ENCODE measurements around the gene SNTG2.

DNA sequence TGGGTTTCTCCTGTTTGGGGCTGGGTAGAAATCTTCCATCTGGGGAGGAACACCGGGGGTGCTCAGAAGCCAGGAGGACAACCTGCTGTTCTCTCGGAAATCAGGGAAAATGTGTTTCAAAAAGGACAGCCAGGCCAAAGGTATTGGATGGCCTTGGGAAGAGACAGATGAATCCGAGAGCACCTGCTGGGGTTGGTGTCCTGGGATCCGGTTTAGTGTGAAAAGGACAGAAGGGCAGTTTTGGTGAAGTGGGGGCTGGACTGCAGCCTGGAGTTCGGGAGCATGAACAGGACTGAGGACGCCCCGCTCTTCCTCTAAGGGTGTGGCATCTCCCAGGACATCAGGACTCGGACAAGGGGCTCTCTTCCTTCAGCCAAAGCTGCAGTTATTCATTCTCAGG lies 24.9 kb upstream of the SNTG2 start:
- TF ChIP-seq, protein P1, sequence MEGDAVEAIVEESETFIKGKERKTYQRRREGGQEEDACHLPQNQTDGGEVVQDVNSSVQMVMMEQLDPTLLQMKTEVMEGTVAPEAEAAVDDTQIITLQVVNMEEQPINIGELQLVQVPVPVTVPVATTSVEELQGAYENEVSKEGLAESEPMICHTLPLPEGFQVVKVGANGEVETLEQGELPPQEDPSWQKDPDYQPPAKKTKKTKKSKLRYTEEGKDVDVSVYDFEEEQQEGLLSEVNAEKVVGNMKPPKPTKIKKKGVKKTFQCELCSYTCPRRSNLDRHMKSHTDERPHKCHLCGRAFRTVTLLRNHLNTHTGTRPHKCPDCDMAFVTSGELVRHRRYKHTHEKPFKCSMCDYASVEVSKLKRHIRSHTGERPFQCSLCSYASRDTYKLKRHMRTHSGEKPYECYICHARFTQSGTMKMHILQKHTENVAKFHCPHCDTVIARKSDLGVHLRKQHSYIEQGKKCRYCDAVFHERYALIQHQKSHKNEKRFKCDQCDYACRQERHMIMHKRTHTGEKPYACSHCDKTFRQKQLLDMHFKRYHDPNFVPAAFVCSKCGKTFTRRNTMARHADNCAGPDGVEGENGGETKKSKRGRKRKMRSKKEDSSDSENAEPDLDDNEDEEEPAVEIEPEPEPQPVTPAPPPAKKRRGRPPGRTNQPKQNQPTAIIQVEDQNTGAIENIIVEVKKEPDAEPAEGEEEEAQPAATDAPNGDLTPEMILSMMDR (IDR thresholded peaks at IDR 0.05; ENCODE audit: insufficient read depth, low read depth, low read length), result no peak
- no peak for TF ChIP-seq EZH2 (IDR thresholded peaks at IDR 0.05; ENCODE audit: insufficient read depth, low read length)
